CD4-positive, alpha-beta T cell treated with Interleukin-10 for 1 hour (primary cell): Measurements from ENCODE around the gene CLC.
"Not testable (repeated sequence)": the region's sequence is repeated elsewhere in the genome, so short reads cannot be mapped to it uniquely, and the experiment has no call there.

Experiments
- DNase-seq: peaks from one replicate; pipeline ENCODE4 v3.0.0-alpha.2; 2020

The CLC gene

GRCh38 chr19:39737891-39738290 lies at the start of gene CLC:
TSS of gene CLC (minus strand) at chr19:39738029. CDS start at chr19:39737952, 77 bp downstream.
- no peak for DNase-seq

DNA sequence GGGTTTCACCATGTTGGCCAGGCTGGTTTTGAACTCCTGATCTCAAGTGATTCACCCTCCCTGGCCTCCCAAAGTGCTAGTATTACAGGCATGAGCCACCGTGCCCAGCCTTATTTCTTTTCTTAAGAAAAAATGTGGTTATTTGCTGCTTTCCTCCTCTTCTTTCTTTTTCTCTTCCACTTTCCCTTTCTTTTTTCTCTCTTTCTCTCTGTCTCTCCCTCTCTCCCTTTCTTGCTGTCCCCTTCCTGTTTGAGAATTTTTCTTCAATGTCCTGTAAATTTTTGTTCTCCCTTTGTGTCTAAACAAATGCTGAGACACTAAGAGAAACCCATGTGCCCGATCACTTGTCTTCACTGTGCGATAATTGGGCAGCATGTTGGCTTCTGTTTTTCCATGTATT lies 43.1 kb upstream of the CLC start:
- no peak for DNase-seq

GRCh38 chr19:39778763-39779162 lies 40.9 kb upstream of the CLC start, which contains the start of gene LEUTX:
TSS of gene LEUTX (plus strand) at chr19:39778854. CDS start at chr19:39778921, 67 bp downstream.
- no peak for DNase-seq

DNA sequence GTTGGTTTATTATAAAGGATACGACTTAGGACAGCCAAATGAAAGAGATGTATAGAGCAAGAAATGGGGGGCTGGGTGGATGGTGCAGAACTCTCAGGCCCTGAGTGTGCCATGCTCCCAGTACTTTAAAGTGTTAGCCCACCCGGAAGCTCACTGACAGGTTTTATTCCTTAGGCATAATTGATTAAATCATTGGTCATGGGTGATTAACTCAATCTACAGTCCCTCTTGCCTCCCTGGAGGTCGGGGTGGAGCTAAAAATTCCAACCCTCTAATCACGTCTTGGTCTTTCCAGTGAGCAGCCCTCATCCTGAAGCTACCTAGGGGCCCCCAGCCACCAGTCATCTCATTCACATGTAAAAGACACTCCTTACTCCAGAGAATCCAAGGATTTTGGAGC lies 31.0 kb upstream of the CLC start:
- no peak for DNase-seq

GRCh38 chr19:39768334-39768733 lies 30.5 kb upstream of the CLC start:
- DNase-seq, result no peak

- DNase-seq, result peak; percentile 37
Observed at GRCh38 chr19:39765091-39766076, 27.6 kb upstream of the CLC start.

DNA sequence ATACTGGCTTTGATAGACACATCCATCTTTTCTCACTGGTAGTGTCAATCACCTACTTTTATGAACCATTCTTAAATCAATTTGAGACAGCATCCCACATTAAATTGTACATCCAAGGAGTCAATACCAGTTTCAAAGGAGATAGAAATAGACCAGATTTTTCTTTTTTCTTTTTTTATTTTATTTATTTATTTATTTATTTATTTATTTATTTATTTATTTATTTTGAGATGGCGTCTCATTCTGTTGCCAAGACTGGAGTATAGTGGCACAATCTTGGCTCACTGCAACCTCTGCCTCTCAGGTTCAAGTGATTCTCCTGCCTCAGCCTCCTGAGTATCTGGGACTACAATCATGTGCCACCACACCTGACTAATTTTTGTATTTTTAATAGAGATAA lies 24.0 kb upstream of the CLC start:
- not testable (repeated sequence) for DNase-seq

DNA sequence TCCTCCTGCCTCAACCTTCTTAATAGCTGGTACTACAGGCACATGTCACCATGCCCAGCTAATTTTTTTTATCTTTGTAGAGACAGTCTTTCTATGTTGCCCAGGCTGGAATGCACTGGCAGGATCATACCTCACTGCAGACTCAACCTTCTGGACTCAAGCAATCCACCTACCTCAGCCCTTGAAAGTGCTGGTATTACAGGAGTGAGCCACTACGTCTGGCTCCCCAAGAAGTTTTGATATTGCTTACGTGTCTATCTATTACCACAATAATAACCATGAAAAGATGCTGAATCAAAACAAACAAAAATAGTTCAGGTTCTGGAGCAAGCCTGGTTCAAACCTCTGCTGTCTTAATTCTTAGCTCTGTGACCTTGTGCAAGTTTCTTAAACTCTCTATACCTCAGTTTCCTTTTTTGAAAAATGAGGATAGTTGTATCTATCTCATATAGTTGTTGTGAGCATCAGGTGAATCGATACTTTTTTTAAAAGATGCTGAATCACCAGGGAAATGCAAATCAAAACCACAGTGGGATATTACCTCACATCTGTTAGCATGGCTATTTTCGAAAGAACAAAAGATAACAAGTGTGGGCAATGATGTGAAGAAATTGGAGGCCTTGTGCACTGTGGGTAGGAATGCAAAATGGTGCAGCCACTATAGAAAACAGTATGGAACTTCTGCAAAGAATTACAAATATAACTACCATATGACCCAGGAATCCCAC lies 21.8 kb upstream of the CLC start:
- DNase-seq, result no peak

- no peak for DNase-seq
Observed at GRCh38 chr19:39754971-39755370, 17.1 kb upstream of the CLC start.

GRCh38 chr19:39754544-39754943 lies 16.7 kb upstream of the CLC start:
- DNase-seq, result no peak

DNA sequence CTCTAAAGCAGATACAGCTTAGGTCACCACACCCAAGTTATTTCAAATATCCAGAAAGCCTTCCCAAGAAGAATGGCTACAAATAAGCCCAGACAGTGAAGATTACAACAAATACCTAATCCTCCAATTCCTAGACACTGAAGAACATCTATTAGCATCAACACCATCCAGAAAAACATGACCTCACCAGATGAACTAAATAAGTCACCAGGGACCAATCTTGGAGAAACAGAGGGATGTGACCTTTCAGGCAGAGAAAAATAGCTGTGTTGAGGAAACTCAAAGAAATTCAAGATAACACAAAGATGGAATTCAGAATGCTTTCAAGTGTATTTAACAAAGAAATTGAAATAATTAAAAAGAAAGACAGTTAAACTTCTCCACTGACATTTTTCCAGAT lies 15.0 kb upstream of the CLC start:
- DNase-seq, result no peak

- no peak for DNase-seq
Observed at GRCh38 chr19:39752390-39752789, 14.6 kb upstream of the CLC start.

- no peak for DNase-seq
Observed at GRCh38 chr19:39749981-39750380, 12.2 kb upstream of the CLC start.

GRCh38 chr19:39746836-39747529 lies 9.2 kb upstream of the CLC start:
- no peak for DNase-seq

- DNase-seq, result no peak
Observed at GRCh38 chr19:39745643-39746042, 7.8 kb upstream of the CLC start.

GRCh38 chr19:39740395-39740794 lies 2.6 kb upstream of the CLC start:
- no peak for DNase-seq

DNA sequence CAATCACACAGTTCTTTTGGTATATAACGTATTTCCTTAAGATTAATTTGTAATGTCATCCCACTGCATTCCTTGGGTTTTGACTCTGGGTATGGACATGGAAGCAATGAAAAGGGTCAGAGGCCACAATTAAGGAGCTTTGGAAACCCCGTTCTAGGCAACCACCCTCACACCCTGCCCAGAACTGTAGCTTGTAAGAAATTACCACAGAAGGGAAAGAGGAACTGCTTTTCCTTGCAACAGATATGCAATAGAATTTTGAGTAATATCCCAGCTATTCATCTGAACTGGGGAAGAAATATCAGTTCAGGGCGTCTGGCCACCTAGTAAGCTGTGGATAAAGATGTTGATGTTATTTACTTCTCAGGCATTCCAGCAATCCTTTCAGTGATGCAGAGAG lies 985 bp upstream of the CLC start:
- no peak for DNase-seq

DNA sequence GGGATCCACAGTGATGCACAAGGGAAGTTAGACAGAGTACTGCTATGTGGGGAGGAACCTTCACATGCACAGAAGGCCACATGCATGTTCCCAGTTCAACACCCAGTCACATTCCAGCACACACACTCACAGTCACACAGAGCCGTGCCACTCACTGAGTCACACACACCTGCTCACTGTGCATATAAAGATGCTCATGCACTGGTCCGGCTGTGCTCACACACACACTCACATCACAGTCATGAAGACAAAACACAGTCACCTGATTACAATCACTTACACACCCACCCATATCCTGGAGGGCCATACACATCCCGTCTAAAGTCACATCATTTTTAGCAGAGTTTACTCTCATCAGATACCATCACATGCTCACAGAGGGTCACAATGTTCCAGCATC lies 478 bp downstream of the CLC start:
- no peak for DNase-seq

DNA sequence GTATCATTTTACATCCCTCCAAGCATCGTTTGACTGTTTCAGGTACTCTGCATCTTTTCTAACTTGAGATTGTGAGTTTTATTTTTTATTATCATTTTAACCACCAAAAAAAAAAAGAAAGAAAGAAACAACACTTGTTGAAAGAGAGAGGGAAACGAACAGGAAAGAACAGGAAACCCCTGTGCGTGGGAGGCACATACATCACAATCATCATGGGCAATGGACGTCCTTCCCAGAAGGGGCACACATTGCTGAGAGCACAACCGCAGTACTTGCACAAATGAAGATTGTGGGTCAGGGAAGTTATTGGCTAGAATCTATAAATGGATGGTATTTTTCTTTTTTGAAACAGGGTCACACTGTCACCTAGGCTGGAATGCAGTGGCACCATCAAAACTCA lies 1.7 kb downstream of the CLC start:
- DNase-seq, result no peak

GRCh38 chr19:39735688-39736087 lies 2.1 kb downstream of the CLC start:
- DNase-seq, result no peak

GRCh38 chr19:39733841-39734240 lies 4.0 kb downstream of the CLC start:
- DNase-seq, result no peak

DNA sequence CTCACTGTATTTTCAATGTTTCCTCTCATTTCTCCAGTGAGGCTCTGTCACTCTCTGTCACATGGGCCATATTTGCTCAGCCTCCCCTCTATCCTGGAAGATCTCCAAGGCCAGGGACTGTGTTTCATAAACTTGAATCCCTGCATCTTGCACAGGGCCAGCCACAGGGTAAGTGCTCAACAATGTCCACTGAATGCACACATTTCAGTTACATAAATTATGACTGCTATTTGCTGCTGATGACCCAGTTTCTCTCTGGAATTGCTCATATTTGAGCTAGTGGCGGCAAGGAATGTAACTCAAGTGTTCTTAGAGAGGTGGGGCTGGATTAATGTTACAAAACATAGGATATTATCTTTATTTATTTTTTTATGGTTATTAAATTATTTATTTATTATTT lies 6.1 kb downstream of the CLC start:
- DNase-seq, result no peak

DNA sequence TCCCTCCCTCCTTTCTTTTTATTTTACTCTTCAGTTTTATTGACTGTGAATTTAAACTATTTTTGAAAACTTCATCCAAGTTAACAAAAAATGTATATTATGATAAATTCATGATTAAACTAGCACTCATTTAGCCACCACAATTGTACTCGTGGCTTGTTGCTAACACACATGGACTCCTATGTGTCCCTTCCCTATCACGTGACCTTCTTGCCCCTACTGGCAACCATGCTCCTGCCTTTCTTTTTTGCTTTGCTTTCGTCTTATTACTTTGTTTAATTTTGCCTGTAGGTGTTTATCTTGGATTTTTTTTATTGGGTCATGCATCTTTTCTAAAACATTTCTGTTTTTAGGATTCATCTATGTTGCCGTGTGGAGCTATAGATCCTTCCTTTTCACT lies 8.2 kb downstream of the CLC start:
- DNase-seq, result no peak
